ENCODE results near the gene ATG12. TPM values are rescaled to one million over a fixed set of nuclear protein-coding genes. Genes with fewer than 3 reads are reported as not detected.

The ATG12 gene
- total and polyA plus RNA-seq, 2 of the 13 experiments (the other 11 are each of a cell fraction or from before 2014, with no cell fraction given) = 46.4 to 58.1 TPM

DNA sequence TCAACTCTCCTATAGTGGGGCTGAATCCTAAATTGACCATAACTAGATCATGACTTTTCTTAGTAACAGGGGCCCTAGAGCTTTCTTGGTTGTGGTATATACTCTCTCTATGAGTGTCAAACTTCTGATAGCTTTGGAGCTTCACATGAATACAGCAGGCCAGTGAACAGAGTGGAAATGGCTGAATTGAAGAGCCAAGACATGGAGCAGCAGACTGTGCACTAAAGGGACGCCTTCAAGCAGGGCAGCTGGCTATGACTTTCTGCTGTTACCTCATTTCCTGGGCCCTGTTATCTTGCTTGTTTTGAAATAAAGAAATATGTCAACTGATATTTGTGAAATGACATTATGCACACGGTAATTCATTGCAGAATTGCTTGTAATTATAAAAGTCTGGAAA lies 41.3 kb downstream of the ATG12 start:
- no peaks in the 10 kb centered on the region for H4K20me1 ChIP-seq (ENCODE audit: insufficient read depth, low read length)
- no peak overlapping the region for H3K4me2 ChIP-seq (ENCODE audit: low read depth, low read length)
- H3K27ac ChIP-seq (ENCODE audit: extremely low read length, insufficient read depth, low read length) = no peak overlapping the region
- CTCF ChIA-PET (ENCODE audit: low intra/inter-chr PET ratio, low total read pairs) = no interaction called here
- in situ Hi-C loops (cut with HindIII; ENCODE audit: extremely low pct_ligation_motif_present, low pct_unique_long_range_greater_than_20kb) = no loop called here
- no peaks in the 10 kb centered on the region for H3K9me3 ChIP-seq (ENCODE audit: low read length)
- no peak for DNase-seq (ENCODE audit: low spot score)
- intact Hi-C loops (cut with micrococcal nuclease; ENCODE audit: unreplicated experiment) = no loop called here
- ATAC-seq = no peak
- no peaks in the 10 kb centered on the region for H3K27me3 ChIP-seq (ENCODE audit: control insufficient read depth in 1 of 2, insufficient read depth in 2 of 2, low read length in 2 of 2)
- H3K36me3 ChIP-seq (replicated peaks in 1 of 2; ENCODE audit: control insufficient read depth in 1 of 2, insufficient read depth in 2 of 2, low read length in 2 of 2) = no peaks in the 10 kb centered on the region
- peaks cover 40% of the 10 kb centered on the region for H3K4me1 ChIP-seq (ENCODE audit: insufficient read depth, low read length)
- TF ChIP-seq ZFP91 (CRISPR knock-in tag; IDR thresholded peaks at IDR 0.05; ENCODE audit: borderline replicate concordance) (no peak), ZNF335 (CRISPR knock-in tag; IDR thresholded peaks at IDR 0.05) (no peak), HES4 (CRISPR knock-in tag; IDR thresholded peaks at IDR 0.05; ENCODE audit: borderline replicate concordance) (no peak), BRD4 (CRISPR knock-in tag; IDR thresholded peaks at IDR 0.05) (no peak), ZKSCAN8 (CRISPR knock-in tag; IDR thresholded peaks at IDR 0.05; ENCODE audit: borderline replicate concordance) (no peak), SIN3B (IDR thresholded peaks at IDR 0.05; ENCODE audit: low read length) (no peak), CAMTA2 (CRISPR knock-in tag; IDR thresholded peaks at IDR 0.05; ENCODE audit: borderline replicate concordance) (no peak)
- TF ChIP-seq, protein P1, sequence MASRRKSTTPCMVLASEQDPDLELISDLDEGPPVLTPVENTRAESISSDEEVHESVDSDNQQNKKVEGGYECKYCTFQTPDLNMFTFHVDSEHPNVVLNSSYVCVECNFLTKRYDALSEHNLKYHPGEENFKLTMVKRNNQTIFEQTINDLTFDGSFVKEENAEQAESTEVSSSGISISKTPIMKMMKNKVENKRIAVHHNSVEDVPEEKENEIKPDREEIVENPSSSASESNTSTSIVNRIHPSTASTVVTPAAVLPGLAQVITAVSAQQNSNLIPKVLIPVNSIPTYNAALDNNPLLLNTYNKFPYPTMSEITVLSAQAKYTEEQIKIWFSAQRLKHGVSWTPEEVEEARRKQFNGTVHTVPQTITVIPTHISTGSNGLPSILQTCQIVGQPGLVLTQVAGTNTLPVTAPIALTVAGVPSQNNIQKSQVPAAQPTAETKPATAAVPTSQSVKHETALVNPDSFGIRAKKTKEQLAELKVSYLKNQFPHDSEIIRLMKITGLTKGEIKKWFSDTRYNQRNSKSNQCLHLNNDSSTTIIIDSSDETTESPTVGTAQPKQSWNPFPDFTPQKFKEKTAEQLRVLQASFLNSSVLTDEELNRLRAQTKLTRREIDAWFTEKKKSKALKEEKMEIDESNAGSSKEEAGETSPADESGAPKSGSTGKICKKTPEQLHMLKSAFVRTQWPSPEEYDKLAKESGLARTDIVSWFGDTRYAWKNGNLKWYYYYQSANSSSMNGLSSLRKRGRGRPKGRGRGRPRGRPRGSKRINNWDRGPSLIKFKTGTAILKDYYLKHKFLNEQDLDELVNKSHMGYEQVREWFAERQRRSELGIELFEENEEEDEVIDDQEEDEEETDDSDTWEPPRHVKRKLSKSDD (CRISPR knock-in tag; IDR thresholded peaks at IDR 0.05; ENCODE audit: low read depth) = no peak
- TF ChIP-seq, protein P2, sequence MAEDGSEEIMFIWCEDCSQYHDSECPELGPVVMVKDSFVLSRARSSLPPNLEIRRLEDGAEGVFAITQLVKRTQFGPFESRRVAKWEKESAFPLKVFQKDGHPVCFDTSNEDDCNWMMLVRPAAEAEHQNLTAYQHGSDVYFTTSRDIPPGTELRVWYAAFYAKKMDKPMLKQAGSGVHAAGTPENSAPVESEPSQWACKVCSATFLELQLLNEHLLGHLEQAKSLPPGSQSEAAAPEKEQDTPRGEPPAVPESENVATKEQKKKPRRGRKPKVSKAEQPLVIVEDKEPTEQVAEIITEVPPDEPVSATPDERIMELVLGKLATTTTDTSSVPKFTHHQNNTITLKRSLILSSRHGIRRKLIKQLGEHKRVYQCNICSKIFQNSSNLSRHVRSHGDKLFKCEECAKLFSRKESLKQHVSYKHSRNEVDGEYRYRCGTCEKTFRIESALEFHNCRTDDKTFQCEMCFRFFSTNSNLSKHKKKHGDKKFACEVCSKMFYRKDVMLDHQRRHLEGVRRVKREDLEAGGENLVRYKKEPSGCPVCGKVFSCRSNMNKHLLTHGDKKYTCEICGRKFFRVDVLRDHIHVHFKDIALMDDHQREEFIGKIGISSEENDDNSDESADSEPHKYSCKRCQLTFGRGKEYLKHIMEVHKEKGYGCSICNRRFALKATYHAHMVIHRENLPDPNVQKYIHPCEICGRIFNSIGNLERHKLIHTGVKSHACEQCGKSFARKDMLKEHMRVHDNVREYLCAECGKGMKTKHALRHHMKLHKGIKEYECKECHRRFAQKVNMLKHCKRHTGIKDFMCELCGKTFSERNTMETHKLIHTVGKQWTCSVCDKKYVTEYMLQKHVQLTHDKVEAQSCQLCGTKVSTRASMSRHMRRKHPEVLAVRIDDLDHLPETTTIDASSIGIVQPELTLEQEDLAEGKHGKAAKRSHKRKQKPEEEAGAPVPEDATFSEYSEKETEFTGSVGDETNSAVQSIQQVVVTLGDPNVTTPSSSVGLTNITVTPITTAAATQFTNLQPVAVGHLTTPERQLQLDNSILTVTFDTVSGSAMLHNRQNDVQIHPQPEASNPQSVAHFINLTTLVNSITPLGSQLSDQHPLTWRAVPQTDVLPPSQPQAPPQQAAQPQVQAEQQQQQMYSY (CRISPR knock-in tag; IDR thresholded peaks at IDR 0.05) = no peak
- BruUV-seq (replicated peaks) = no TSS peak
- no peak for FAIRE-seq
- WGBS (ENCODE audit: low lambda C conversion rate) = 69% methylated on average over 2 of the region's 2 CpGs
- no peak overlapping the region for H2AFZ ChIP-seq (ENCODE audit: low read length)
- H3K79me2 ChIP-seq (ENCODE audit: insufficient read depth, low read length) = no peaks in the 10 kb centered on the region
- no peak overlapping the region for H3K9ac ChIP-seq (ENCODE audit: insufficient read depth, low read depth, low read length)
- no peak overlapping the region for H3K4me3 ChIP-seq (replicated peaks in 1 of 3; ENCODE audit: insufficient read depth in 1 of 3, low read depth in 2 of 3, low read length in 3 of 3)
- POLR2A ChIA-PET = no interaction called here

Data from HepG2 (cell line).